ENCODE data around the gene CNTFR.

DNA sequence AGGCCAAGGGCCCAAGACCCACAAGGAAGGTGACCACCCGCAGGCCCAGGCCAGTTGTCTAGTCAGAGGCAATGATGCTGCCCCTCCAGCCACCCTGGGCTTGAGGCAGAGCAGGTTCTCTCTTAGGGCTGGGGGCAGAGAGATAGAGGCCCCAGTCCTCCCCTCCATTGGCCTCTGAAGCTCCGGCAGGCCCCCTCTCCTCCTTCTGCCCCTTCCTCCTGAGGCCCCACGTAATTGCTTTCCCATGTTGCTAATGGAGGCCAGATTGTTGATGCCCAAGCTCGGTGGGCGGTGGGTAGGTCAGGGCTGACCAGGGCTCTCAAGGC, 40.2 kb downstream of the CNTFR start:
- TF ChIP-seq ZNF384 (IDR thresholded peaks at IDR 0.05) (no peak), SUZ12 (IDR thresholded peaks at IDR 0.05) (no peak), HDGF (IDR thresholded peaks at IDR 0.05; ENCODE audit: borderline replicate concordance) (no peak)
